AG04450 (cell line): ENCODE data around the gene DNASE2. TPM values are rescaled to one million over a fixed set of nuclear protein-coding genes. Genes with fewer than 3 reads are reported as not detected.

ENCODE experiments used
- CTCF ChIA-PET: fragments of 300-600, 350-600 bp; formaldehyde crosslinking; extraction: SDS; loops from one replicate; lab custom pipeline; 2022; ENCODE audit warnings: antibody characterized with exemption, inconsistent platforms; lab: Charles Lee
- POLR2A ChIA-PET: fragments of 350-600 bp; formaldehyde crosslinking; extraction: SDS; loops from one replicate; lab custom pipeline; 2021; ENCODE audit warnings: antibody characterized with exemption, inconsistent platforms; lab: Yijun Ruan, JAX
- DNase-seq: peaks from one replicate; pipeline ENCODE4 v3.0.0-alpha.2; 2011; ENCODE audit warnings: low read depth, low spot score
- H3K27ac ChIP-seq: one replicate; pipeline ENCODE4 v1.5.1; 2012; ENCODE audit warnings: low read depth, low read length, control low read depth
- H3K27me3 ChIP-seq: one replicate; pipeline ENCODE4 v1.6.0; 2012; ENCODE audit warnings: low read length; ENCODE audit not compliant: control insufficient read depth, insufficient read depth
- H3K4me3 ChIP-seq: 2 replicates; pipeline ENCODE4 v1.5.1; 2011; ENCODE audit warnings: mild to moderate bottlenecking, low read depth, low read length, control low read depth
- H3K9me3 ChIP-seq: 2 replicates; pipeline ENCODE4 v1.5.1; 2012; ENCODE audit warnings: low read length; ENCODE audit not compliant: control insufficient read depth, insufficient read depth
- polyA plus RNA-seq: library from polyadenylated mRNA; depleted of rRNA; stranded (reverse); fragments of >200 nt; gene quantifications from 2 replicates; pipeline ENCODE4 v1.2.3, GENCODE V29; 2011
- TF ChIP-seq, protein P1 (sequence below): IDR thresholded peaks from 2 replicates; pipeline ENCODE4 v1.5.1; 2011; ENCODE audit warnings: low read depth, low read length, control low read depth, inconsistent platforms

The DNASE2 gene
- polyA plus RNA-seq, 1 experiment = 28.9 TPM

DNA sequence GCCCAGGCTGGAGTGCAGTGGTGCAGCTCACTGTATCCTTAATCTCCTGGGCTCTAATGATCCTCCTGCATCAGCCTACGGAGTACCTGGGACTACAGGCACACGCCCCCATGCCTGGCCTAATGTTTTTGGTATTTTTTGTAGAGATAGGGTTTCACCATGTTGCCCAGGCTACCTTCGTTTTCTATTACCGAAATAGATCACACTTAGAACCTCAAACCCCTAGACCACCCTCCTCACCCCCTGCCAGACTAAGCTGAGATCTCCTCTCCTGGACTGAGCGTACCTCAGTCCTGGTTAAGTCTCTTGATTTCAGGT lies 5.4 kb upstream of the DNASE2 start:
- TF ChIP-seq, protein P1, sequence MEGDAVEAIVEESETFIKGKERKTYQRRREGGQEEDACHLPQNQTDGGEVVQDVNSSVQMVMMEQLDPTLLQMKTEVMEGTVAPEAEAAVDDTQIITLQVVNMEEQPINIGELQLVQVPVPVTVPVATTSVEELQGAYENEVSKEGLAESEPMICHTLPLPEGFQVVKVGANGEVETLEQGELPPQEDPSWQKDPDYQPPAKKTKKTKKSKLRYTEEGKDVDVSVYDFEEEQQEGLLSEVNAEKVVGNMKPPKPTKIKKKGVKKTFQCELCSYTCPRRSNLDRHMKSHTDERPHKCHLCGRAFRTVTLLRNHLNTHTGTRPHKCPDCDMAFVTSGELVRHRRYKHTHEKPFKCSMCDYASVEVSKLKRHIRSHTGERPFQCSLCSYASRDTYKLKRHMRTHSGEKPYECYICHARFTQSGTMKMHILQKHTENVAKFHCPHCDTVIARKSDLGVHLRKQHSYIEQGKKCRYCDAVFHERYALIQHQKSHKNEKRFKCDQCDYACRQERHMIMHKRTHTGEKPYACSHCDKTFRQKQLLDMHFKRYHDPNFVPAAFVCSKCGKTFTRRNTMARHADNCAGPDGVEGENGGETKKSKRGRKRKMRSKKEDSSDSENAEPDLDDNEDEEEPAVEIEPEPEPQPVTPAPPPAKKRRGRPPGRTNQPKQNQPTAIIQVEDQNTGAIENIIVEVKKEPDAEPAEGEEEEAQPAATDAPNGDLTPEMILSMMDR = no peak
- ChIA-PET POLR2A (no interaction called here), CTCF (interaction anchor here (3.5 kb wide), 1 partner anchor 78 kb away, joined by 17 read pairs; no protein-coding TSS in a partner anchor)
- no peak for DNase-seq
- Histone ChIP-seq H3K9me3 (peaks cover 24% of the 10 kb centered on the region), H3K27ac (no peak overlapping the region), H3K27me3 (peaks cover 33% of the 10 kb centered on the region), H3K4me3 (no peak overlapping the region)

DNA sequence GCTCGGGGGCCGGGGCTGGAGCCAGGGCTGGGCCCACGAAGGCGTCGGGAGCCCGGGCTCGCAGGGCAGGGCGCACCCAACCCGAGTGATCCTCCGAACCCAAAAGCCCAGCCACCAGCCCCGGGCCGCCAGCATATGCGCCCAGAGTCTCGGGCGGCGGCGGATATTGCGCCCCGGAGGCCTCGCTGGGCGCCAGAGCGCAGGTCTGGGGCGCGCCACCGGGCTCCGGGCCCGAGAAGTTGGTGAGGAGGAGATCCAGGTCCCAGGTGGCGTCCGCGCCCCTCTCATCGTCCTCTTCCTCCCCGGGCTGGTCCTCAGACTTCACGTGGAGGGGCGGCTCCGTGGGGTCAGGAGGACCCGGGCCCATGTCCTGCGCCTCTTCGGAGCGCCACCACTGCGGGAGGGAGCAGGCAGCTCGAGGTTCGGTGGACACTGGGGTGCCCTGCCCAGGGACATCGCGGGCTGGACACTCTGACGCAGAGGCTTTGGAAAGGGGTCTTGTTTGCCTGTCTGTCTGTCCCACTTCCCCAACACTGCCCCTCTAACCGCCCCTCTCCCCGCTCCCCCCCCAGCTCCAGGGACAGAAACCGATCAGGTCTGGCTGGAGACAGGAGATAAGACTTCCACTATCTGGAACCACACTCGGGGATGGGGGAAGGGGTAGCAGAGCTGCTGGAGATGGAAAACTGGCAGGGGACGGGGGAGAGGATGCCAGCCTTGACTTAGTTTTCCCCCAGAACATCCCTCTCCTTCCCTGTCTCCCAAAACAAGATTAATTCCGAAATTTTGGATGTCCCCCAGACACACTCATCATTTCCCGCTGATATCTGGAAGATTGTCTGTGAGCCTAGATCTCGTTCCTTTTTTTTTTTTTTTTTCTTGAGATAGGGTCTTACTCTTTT lies 4.8 kb upstream of the DNASE2 start:
- peaks cover 33% of the 10 kb centered on the region for H3K27me3 ChIP-seq
- DNase-seq = no peak
- H3K9me3 ChIP-seq = peaks cover 24% of the 10 kb centered on the region
- ChIA-PET POLR2A (no interaction called here), CTCF (interaction anchor here (3.5 kb wide), 1 partner anchor 79 kb away, joined by 17 read pairs; no protein-coding TSS in a partner anchor)
- H3K27ac ChIP-seq = no peak overlapping the region
- TF ChIP-seq, protein P1 = no peak
- peak overlapping the region; percentile 20; the same call in 1 of the 2 replicates for H3K4me3 ChIP-seq

DNA sequence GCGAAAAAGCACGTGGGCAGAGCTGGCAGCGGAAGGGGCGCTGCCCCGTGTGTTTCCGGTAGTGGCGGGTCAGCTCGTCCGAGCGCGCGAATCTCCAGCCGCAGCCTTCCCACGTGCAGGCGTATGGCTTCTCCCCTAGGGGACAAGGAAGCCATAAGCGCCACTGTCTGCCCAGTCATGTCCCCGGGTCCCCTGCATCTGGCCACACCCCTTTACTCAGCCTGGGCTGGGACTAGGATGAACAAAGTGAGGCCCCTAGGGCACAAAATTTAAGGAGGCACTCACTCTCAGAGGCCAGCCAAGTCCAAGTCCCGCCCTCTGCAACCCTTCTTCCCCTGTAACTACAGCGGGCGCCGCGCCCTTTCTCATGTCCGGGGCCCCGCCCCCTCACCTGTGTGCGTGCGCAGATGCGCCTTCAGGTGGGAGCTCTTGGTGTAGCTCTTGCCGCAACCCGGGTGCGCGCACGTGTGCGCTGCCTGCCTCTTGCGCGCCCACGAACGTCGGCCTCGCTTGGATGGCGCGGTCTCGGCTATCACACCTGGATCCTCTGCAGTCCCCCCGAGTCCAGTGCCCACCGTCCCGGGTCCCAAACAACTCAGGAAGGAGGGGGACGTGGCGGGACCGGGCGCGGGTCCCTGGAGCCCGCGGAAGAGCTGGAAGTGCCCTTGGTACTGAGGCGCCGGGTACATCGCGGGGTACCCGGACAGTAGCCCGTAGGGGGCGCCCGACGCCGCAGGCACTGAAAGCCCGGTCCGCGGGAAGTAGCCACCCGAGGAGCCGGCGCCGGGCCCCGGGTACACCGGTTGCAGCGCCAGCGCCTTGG lies 3.9 kb upstream of the DNASE2 start:
- ChIA-PET POLR2A (no interaction called here), CTCF (interaction anchor here (0.6 to 3.5 kb wide), 3 partner anchors 39 to 123 kb away, joined by 3 to 17 read pairs (median 6); no protein-coding TSS in a partner anchor)
- H3K4me3 ChIP-seq = peak overlapping the region; percentile 20; the same call in 1 of the 2 replicates
- TF ChIP-seq, protein P1 = peak; percentile 54
- peaks cover 24% of the 10 kb centered on the region for H3K9me3 ChIP-seq
- no peak for DNase-seq
- peaks cover 33% of the 10 kb centered on the region for H3K27me3 ChIP-seq
- H3K27ac ChIP-seq = no peak overlapping the region

DNA sequence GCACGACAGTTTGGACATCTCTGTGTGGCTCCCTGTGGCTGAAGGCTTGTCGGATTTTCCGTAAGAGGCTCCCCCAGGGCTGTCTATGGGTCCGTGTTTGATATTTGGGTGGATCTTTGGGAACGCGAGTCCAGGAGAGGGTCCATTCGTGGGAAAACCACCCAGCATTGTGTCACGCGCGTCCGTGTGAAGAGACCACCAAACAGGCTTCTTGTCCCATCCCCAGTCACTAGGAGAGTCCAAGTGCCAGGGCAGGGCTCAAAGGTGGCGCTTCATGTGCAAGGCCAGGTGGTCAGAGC lies 3.3 kb upstream of the DNASE2 start:
- H3K9me3 ChIP-seq = peaks cover 24% of the 10 kb centered on the region
- H3K27ac ChIP-seq = no peak overlapping the region
- ChIA-PET CTCF (interaction anchor here (0.6 to 3.5 kb wide), 2 partner anchors 80 to 122 kb away, joined by 6 to 17 read pairs; no protein-coding TSS in a partner anchor), POLR2A (no interaction called here)
- H3K27me3 ChIP-seq = peaks cover 33% of the 10 kb centered on the region
- TF ChIP-seq, protein P1 = no peak
- H3K4me3 ChIP-seq = no peak overlapping the region
- no peak for DNase-seq
